H1 (cell line): ENCODE results near the gene LAIR1. TPM values are rescaled to one million over a fixed set of nuclear protein-coding genes. Genes with fewer than 3 reads are reported as not detected.

Source experiments
- CTCF ChIA-PET: fragments of 300-600 bp; sonication (Branson Sonifier 250); formaldehyde crosslinking; loops from one replicate; lab custom pipeline; 2021; ENCODE audit not compliant: partially characterized antibody; lab: Charles Lee
- POLR2A ChIA-PET: fragments of 300-600 bp; sonication (Branson Sonifier 250); formaldehyde crosslinking; loops from one replicate; lab custom pipeline; 2021; ENCODE audit warnings: inconsistent platforms; ENCODE audit not compliant: partially characterized antibody; lab: Charles Lee
- DNase-seq, 2 experiments: peaks; one replicate each; pipeline versions ENCODE4 v3.0.0 to v3.0.0-alpha.2; 2010 to 2022; ENCODE audit warnings: low spot score in 2 of 2, low read depth in 1 of 2, mixed read lengths in 1 of 2
- FAIRE-seq: peaks from 2 replicates; lab custom pipeline; 2011; peaks lifted over from hg19 to GRCh38; lab: Jason Lieb, UNC
- H2AFZ ChIP-seq: 2 replicates; pipeline ENCODE4 v1.8.1; 2012; ENCODE audit warnings: low read length, inconsistent platforms
- H2AK5ac ChIP-seq: 2 replicates; pipeline ENCODE4 v1.6.1; 2013; ENCODE audit warnings: low read depth, low read length
- H2BK120ac ChIP-seq: replicated peaks from 2 replicates; pipeline ENCODE3; 2013; ENCODE audit warnings: low read depth, low read length, inconsistent platforms
- H2BK12ac ChIP-seq: 2 replicates; pipeline ENCODE4 v1.6.1; 2013; ENCODE audit warnings: low read depth, low read length
- H2BK15ac ChIP-seq: 2 replicates; pipeline ENCODE4 v1.6.1; 2013; ENCODE audit warnings: low read length
- H2BK20ac ChIP-seq: 2 replicates; pipeline ENCODE4 v1.6.1; 2013; ENCODE audit warnings: low read length
- H2BK5ac ChIP-seq: 2 replicates; pipeline ENCODE4 v1.6.1; 2013; ENCODE audit warnings: low read depth, low read length
- H3K14ac ChIP-seq: 2 replicates; pipeline ENCODE4 v1.6.1; 2013; ENCODE audit warnings: inconsistent platforms; ENCODE audit not compliant: insufficient read length
- H3K18ac ChIP-seq: 2 replicates; pipeline ENCODE4 v1.6.1; 2013; ENCODE audit warnings: low read length; ENCODE audit errors: extremely low read depth
- H3K23ac ChIP-seq: 2 replicates; pipeline ENCODE4 v1.6.1; 2013; ENCODE audit warnings: inconsistent platforms; ENCODE audit not compliant: insufficient read length
- H3K23me2 ChIP-seq: 2 replicates; pipeline ENCODE4 v1.6.1; 2013; ENCODE audit warnings: low read depth, low read length
- H3K27ac ChIP-seq: 2 replicates; pipeline ENCODE4 v1.6.1; 2011; ENCODE audit warnings: low read depth, low read length, inconsistent platforms
- H3K27me3 ChIP-seq, 4 experiments: replicated peaks in 1 of 4; 1 replicate in 1 of 4; 2 replicates in 3 of 4; pipeline versions ENCODE4 v1.6.1 to v1.8.1; 2011 to 2013; ENCODE audit warnings: low read length in 3 of 4, mild to moderate bottlenecking in 3 of 4, inconsistent platforms in 2 of 4, mixed read lengths in 2 of 4, moderate library complexity in 1 of 4; ENCODE audit not compliant: control insufficient read depth in 3 of 4, insufficient read depth in 3 of 4; ENCODE audit errors: extremely low read depth in 1 of 4
- H3K36me3 ChIP-seq, 4 experiments: 2 replicates each; pipeline versions ENCODE4 v1.6.1 to v1.8.1; 2011 to 2013; ENCODE audit warnings: mild to moderate bottlenecking in 4 of 4, low read length in 3 of 4, moderate library complexity in 2 of 4, control low read depth in 1 of 4, inconsistent platforms in 1 of 4; ENCODE audit not compliant: insufficient read depth in 4 of 4, control insufficient read depth in 2 of 4
- H3K4ac ChIP-seq: replicated peaks from 2 replicates; pipeline ENCODE3; 2013; ENCODE audit warnings: low read length, low read depth, mixed read lengths, inconsistent platforms; ENCODE audit not compliant: insufficient read length
- H3K4me1 ChIP-seq, 4 experiments: replicated peaks in 1 of 4; 1 replicate in 1 of 4; 2 replicates in 3 of 4; pipeline versions ENCODE4 v1.6.1 to v1.8.1; 2011 to 2013; ENCODE audit warnings: low read length in 3 of 4, inconsistent platforms in 2 of 4, mixed read lengths in 1 of 4; ENCODE audit not compliant: insufficient read depth in 4 of 4, control insufficient read depth in 3 of 4
- H3K4me2 ChIP-seq, 2 experiments: 2 replicates each; pipeline versions ENCODE4 v1.6.1 to v1.8.1; 2011 to 2013; ENCODE audit warnings: low read depth in 2 of 2, low read length in 2 of 2, control low read depth in 1 of 2, inconsistent platforms in 1 of 2, mild to moderate bottlenecking in 1 of 2; ENCODE audit not compliant: insufficient read depth in 1 of 2
- H3K4me3 ChIP-seq, 4 experiments: fragments of 200-600, 300-600 bp in 1 of 4; sonication (generic), shearing (Covaris generic), sonication (Bioruptor Twin) in 1 of 4; 2 replicates each; pipeline versions ENCODE4 v1.5.1 to v1.8.1; 2011 to 2016; ENCODE audit warnings: low read length in 4 of 4, low read depth in 3 of 4, control low read depth in 2 of 4, inconsistent platforms in 2 of 4, mild to moderate bottlenecking in 2 of 4, mixed read lengths in 1 of 4, moderate library complexity in 1 of 4; ENCODE audit not compliant: insufficient read depth in 2 of 4; ENCODE audit errors: extremely low read depth in 1 of 4
- H3K56ac ChIP-seq: replicated peaks from 2 replicates; pipeline ENCODE3; 2013; ENCODE audit warnings: low read depth, mild to moderate bottlenecking, mixed read lengths, low read length, inconsistent platforms; ENCODE audit not compliant: insufficient read length
- H3K79me1 ChIP-seq: 2 replicates; pipeline ENCODE4 v1.6.1; 2013; ENCODE audit warnings: low read depth, low read length, control low read depth
- H3K79me2 ChIP-seq, 2 experiments: 2 replicates each; pipeline versions ENCODE4 v1.6.1 to v1.8.1; 2012 to 2013; ENCODE audit warnings: low read length in 2 of 2, mild to moderate bottlenecking in 2 of 2, inconsistent platforms in 1 of 2; ENCODE audit not compliant: insufficient read depth in 2 of 2, control insufficient read depth in 1 of 2
- H3K9ac ChIP-seq, 4 experiments: replicated peaks in 1 of 4; 1 replicate in 1 of 4; 2 replicates in 3 of 4; pipeline versions ENCODE4 v1.6.1 to v1.8.1; 2011 to 2013; ENCODE audit warnings: low read depth in 3 of 4, low read length in 3 of 4, control low read depth in 2 of 4, mild to moderate bottlenecking in 2 of 4, moderate library complexity in 2 of 4, inconsistent platforms in 1 of 4; ENCODE audit errors: extremely low read depth in 1 of 4
- H3K9me3 ChIP-seq, 2 experiments: 2 replicates each; pipeline versions ENCODE4 v1.6.1 to v1.8.1; 2012 to 2013; ENCODE audit warnings: mild to moderate bottlenecking in 2 of 2, moderate library complexity in 2 of 2, control low read depth in 1 of 2, inconsistent platforms in 1 of 2, low read depth in 1 of 2, low read length in 1 of 2, mixed read lengths in 1 of 2; ENCODE audit not compliant: insufficient read depth in 2 of 2
- H4K20me1 ChIP-seq, 2 experiments: replicated peaks in 1 of 2; 2 replicates each; pipeline versions ENCODE3 to v1.8.1; 2011 to 2013; ENCODE audit warnings: inconsistent platforms in 2 of 2, low read length in 2 of 2, mild to moderate bottlenecking in 1 of 2; ENCODE audit not compliant: insufficient read depth in 2 of 2, control insufficient read depth in 1 of 2
- H4K5ac ChIP-seq: 2 replicates; pipeline ENCODE4 v1.6.1; 2013; ENCODE audit warnings: low read length, low read depth, mixed read lengths, inconsistent platforms; ENCODE audit not compliant: insufficient read length
- H4K8ac ChIP-seq: 2 replicates; pipeline ENCODE4 v1.8.0; 2013; ENCODE audit warnings: mild to moderate bottlenecking, moderate library complexity, low read length, inconsistent platforms; ENCODE audit not compliant: insufficient read depth; ENCODE audit errors: extremely low read depth
- H4K91ac ChIP-seq: replicated peaks from 2 replicates; pipeline ENCODE3; 2013; ENCODE audit warnings: low read length, mixed read lengths, inconsistent platforms; ENCODE audit not compliant: insufficient read length
- CEBPB ChIP-seq: IDR thresholded peaks from 2 replicates; pipeline ENCODE4 v1.6.1; 2012; ENCODE audit warnings: low read depth, low read length
- CHD2 ChIP-seq: IDR thresholded peaks from 2 replicates; pipeline ENCODE4 v1.6.1; 2012; ENCODE audit warnings: low read length, improper control_type of control experiment
- CREB1 ChIP-seq: IDR thresholded peaks from 2 replicates; pipeline ENCODE4 v1.6.1; 2012; ENCODE audit warnings: inconsistent platforms
- FOSL1 ChIP-seq: IDR thresholded peaks from 2 replicates; pipeline ENCODE4 v1.6.1; 2011; ENCODE audit warnings: mild to moderate bottlenecking, low read depth, low read length, moderate library complexity; ENCODE audit not compliant: insufficient read depth
- NRF1 ChIP-seq: IDR thresholded peaks from 2 replicates; pipeline ENCODE4 v1.6.1; 2011; ENCODE audit warnings: mild to moderate bottlenecking, low read depth, low read length, improper control_type of control experiment
- SIN3A ChIP-seq, 2 experiments: IDR thresholded peaks in 1 of 2; conservative IDR thresholded peaks in 1 of 2; 2 replicates each; pipeline ENCODE4 v1.6.1; 2011 to 2012; ENCODE audit warnings: low read length in 2 of 2, improper control_type of control experiment in 1 of 2, low read depth in 1 of 2, mild to moderate bottlenecking in 1 of 2
- SP1 ChIP-seq: IDR thresholded peaks from 2 replicates; pipeline ENCODE4 v1.6.1; 2011; ENCODE audit warnings: low read depth, low read length
- SP4 ChIP-seq: IDR thresholded peaks from 2 replicates; pipeline ENCODE4 v1.6.1; 2012; ENCODE audit warnings: low read length, inconsistent platforms
- SUZ12 ChIP-seq: fragments of 200-600 bp; sonication (generic); IDR thresholded peaks from 2 replicates; pipeline ENCODE4 v1.6.1; 2012; ENCODE audit warnings: mild to moderate bottlenecking, inconsistent platforms, low read length, moderate library complexity, mixed read lengths
- WGBS, 2 experiments: shearing (Covaris generic) in 1 of 2; methylation state at CpG; one replicate each; pipeline versions ENCODE4 v1.1.6 to v1.1.7; 2013 to 2015; ENCODE audit warnings: low lambda C conversion rate in 2 of 2, mixed read lengths in 2 of 2, inconsistent platforms in 1 of 2, low coverage in 1 of 2, missing lambda C conversion rate in 1 of 2; ENCODE audit not compliant: insufficient replicate concordance in 2 of 2, insufficient coverage in 1 of 2, insufficient read length in 1 of 2; ENCODE audit errors: extremely low coverage in 1 of 2, missing lambda C conversion rate in 1 of 2; 5-methylcytosine and 5-hydroxymethylcytosine counted together
- polyA plus RNA-seq, 7 experiments: library from polyadenylated mRNA; depleted of rRNA in 3 of 7; stranded (reverse) in 5 of 7; unstranded in 2 of 7; fragments of >200 nt in 5 of 7; fragments of 200-250 nt in 2 of 7; gene quantifications; 1 replicate in 5 of 7; 2 replicates in 1 of 7; 4 replicates in 1 of 7; pipeline versions ENCODE4 v1.2.1 to v1.2.3, GENCODE V29; 2011 to 2013; ENCODE audit warnings: missing spikeins in 2 of 7, mixed read lengths in 2 of 7
- total RNA-seq: library from RNA; stranded (reverse); fragmentation: NEBNext Ultra II Directional; extraction: Animal tissue kit (Norgen Biotek cat#: 25700); gene quantifications from 2 replicates; pipeline ENCODE4 v1.2.1, GENCODE V29; 2021
- TF ChIP-seq, protein P1 (sequence below): IDR thresholded peaks from 2 replicates; pipeline ENCODE4 v1.6.1; 2011; ENCODE audit warnings: low read depth, mild to moderate bottlenecking, low read length; ENCODE audit not compliant: insufficient read depth

The LAIR1 gene
- total and polyA plus RNA-seq, 2 of the 8 experiments (the other 6 are each of a cell fraction or from before 2014, with no cell fraction given) = 0.18 TPM; not detected in 1

DNA sequence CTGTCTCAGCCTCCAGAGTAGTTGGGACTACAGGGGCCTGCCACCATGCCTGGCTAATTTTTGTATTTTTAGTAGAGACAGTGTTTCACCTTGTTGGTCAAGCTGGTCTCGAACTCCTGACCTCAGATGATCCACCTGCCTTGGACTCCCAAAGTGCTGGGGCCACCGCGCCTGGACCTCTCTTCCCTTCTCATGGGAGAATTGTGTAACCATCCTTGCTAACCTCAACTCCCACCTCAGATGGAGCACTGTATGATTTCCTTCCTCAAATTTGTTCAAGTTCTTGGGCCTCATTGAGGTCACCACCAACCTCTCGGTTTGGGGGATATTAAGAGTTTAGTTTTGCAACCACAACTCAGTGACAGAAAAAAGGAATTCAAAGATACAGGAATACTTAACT lies 62.5 kb downstream of the LAIR1 start:
- Histone ChIP-seq H4K8ac (no peak overlapping the region), H3K4me1 (no peaks in the 10 kb centered on the region), H2BK20ac (no peak overlapping the region), H3K56ac (no peak overlapping the region), H2BK15ac (no peak overlapping the region), H4K91ac (no peak overlapping the region), H3K79me2 (no peaks in the 10 kb centered on the region), H3K23ac (no peak overlapping the region), H3K18ac (no peak overlapping the region), H2AK5ac (no peak overlapping the region), H3K27me3 (0 out of 7 replicates have a peak, but pooled peaks cover 0 to 8% (median 0%) of the 10 kb centered on the region in 4 experiments), H3K23me2 (no peaks in the 10 kb centered on the region), H3K4me3 (no peak overlapping the region), H3K4me2 (no peak overlapping the region), H2BK120ac (no peak overlapping the region), H3K27ac (no peak overlapping the region), H3K9me3 (no peaks in the 10 kb centered on the region; a peak in 1 of 4 replicates), H3K4ac (no peak overlapping the region), H2BK5ac (no peak overlapping the region), H3K14ac (no peak overlapping the region), H3K9ac (no peak overlapping the region), H4K5ac (no peak overlapping the region), H3K79me1 (no peaks in the 10 kb centered on the region), H4K20me1 (no peaks in the 10 kb centered on the region), H3K36me3 (no peaks in the 10 kb centered on the region), H2AFZ (no peak overlapping the region), H2BK12ac (no peak overlapping the region)
- ChIA-PET CTCF (interaction anchor here (0.7 kb wide), 1 partner anchor 824 kb away, joined by 3 read pairs; no protein-coding TSS in a partner anchor), POLR2A (no interaction called here)
- TF ChIP-seq SIN3A (conservative IDR thresholded peaks at IDR 0.05 in 1 of 2, IDR thresholded peaks at IDR 0.05 in 1 of 2; ENCODE audit: low read depth in 1 of 2, low read length in 2 of 2) (no peak), CREB1 (no peak), SP1 (no peak), CEBPB (no peak), SUZ12 (no peak), SP4 (no peak), NRF1 (no peak), FOSL1 (no peak), CHD2 (no peak)
- TF ChIP-seq, protein P1, sequence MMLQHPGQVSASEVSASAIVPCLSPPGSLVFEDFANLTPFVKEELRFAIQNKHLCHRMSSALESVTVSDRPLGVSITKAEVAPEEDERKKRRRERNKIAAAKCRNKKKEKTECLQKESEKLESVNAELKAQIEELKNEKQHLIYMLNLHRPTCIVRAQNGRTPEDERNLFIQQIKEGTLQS = no peak
- DNase-seq = no peak
- 95% methylated on average over 4 of the region's 4 CpGs; no CpG with 5 or more reads in 1 of the 2 experiments for WGBS, 2 experiments
- FAIRE-seq = no peak
